Ishikawa (cell line): ENCODE measurements around the gene SLC44A1.

Experiments
- CEBPB ChIP-seq: IDR thresholded peaks from 2 replicates; pipeline ENCODE4 v1.6.1; 2012
- CREB1 ChIP-seq: IDR thresholded peaks from 2 replicates; pipeline ENCODE4 v1.6.1; 2012; ENCODE audit warnings: low read depth
- EGR1 ChIP-seq: IDR thresholded peaks from 2 replicates; pipeline ENCODE4 v1.6.1; 2012
- EP300 ChIP-seq: IDR thresholded peaks from 2 replicates; pipeline ENCODE4 v1.6.1; 2012; ENCODE audit warnings: borderline replicate concordance
- FOXM1 ChIP-seq: IDR thresholded peaks from 2 replicates; pipeline ENCODE4 v1.6.1; 2012; ENCODE audit warnings: low read depth, borderline replicate concordance
- MAX ChIP-seq: IDR thresholded peaks from 2 replicates; pipeline ENCODE4 v1.6.1; 2012
- NFIC ChIP-seq: IDR thresholded peaks from 2 replicates; pipeline ENCODE4 v1.6.1; 2012
- RAD21 ChIP-seq: IDR thresholded peaks from 2 replicates; pipeline ENCODE4 v1.6.1; 2012; ENCODE audit warnings: low read depth
- TAF1 ChIP-seq: IDR thresholded peaks from 2 replicates; pipeline ENCODE4 v1.6.1; 2012; ENCODE audit warnings: low read depth, mild to moderate bottlenecking
- TCF12 ChIP-seq: IDR thresholded peaks from 2 replicates; pipeline ENCODE4 v1.6.1; 2012; ENCODE audit warnings: low read depth
- TEAD4 ChIP-seq: IDR thresholded peaks from 2 replicates; pipeline ENCODE4 v1.6.1; 2012
- YY1 ChIP-seq: IDR thresholded peaks from 2 replicates; pipeline ENCODE4 v1.6.1; 2012; ENCODE audit warnings: low read depth
- ZBTB7A ChIP-seq: IDR thresholded peaks from 2 replicates; pipeline ENCODE4 v1.6.1; 2012; ENCODE audit warnings: low read depth
- TF ChIP-seq, protein P1 (sequence below): IDR thresholded peaks from 2 replicates; pipeline ENCODE4 v1.6.1; 2012
- TF ChIP-seq, protein P2 (sequence below): IDR thresholded peaks from 2 replicates; pipeline ENCODE4 v1.6.1; 2012; ENCODE audit warnings: low read depth, mild to moderate bottlenecking

SLC44A1 gene

DNA sequence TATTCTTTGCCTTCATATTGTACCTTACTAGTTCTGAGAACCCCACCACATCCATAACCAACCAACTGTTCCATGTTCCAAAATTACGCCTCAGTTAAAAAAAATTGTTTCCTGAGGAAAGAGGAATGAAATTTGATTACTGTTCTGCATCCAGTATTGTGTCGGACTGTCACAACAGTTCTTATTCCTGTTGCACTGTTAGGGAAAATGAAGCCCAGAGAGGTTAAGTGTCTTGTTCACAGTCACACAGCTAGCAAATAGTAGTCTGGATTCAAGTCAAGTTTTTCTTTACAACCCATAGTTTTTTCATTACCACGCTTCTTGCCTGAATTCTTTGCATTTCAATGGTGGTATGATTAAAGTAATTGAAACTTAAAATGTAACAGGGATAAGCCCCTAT is 207.7 kb downstream of the SLC44A1 start:
- TF ChIP-seq RAD21, result no peak
- no peak for TF ChIP-seq MAX
- TF ChIP-seq TEAD4, result no peak
- TF ChIP-seq TCF12, result no peak
- TF ChIP-seq ZBTB7A, result no peak
- TF ChIP-seq FOXM1, result no peak
- TF ChIP-seq, protein P1, sequence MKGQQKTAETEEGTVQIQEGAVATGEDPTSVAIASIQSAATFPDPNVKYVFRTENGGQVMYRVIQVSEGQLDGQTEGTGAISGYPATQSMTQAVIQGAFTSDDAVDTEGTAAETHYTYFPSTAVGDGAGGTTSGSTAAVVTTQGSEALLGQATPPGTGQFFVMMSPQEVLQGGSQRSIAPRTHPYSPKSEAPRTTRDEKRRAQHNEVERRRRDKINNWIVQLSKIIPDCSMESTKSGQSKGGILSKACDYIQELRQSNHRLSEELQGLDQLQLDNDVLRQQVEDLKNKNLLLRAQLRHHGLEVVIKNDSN, result no peak
- TF ChIP-seq YY1, result no peak
- TF ChIP-seq TAF1, result no peak

DNA sequence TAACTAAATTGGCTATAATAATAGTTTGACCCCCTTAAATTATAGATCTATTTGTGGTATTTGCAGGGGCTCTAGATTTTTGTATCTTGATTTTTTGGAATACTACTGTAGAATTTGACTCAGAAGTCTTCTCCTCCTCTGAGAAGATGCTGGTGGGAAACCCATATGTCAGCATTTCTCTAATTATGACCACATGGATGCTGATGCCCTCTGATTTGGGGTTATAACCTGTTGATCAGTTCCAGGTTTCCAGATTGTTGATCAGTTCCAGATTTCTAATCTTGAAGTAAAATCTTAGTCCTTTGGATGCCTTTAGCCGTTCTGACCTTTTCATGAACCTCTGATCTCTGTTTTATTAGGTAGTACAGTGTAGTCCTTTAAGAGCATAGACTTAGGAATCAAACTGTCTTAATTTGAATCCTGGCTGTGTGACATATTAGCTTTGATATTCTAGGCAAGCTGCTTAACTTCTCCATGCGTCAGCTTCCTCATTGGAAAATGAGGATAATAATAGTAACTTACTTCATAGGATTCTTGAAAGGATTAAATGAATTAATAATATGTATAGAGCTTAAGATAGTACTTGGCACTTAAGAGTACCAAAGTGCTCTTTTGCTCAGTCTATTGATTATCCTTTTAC is 211.5 kb downstream of the SLC44A1 start:
- TF ChIP-seq NFIC (no peak), FOXM1 (no peak)

DNA sequence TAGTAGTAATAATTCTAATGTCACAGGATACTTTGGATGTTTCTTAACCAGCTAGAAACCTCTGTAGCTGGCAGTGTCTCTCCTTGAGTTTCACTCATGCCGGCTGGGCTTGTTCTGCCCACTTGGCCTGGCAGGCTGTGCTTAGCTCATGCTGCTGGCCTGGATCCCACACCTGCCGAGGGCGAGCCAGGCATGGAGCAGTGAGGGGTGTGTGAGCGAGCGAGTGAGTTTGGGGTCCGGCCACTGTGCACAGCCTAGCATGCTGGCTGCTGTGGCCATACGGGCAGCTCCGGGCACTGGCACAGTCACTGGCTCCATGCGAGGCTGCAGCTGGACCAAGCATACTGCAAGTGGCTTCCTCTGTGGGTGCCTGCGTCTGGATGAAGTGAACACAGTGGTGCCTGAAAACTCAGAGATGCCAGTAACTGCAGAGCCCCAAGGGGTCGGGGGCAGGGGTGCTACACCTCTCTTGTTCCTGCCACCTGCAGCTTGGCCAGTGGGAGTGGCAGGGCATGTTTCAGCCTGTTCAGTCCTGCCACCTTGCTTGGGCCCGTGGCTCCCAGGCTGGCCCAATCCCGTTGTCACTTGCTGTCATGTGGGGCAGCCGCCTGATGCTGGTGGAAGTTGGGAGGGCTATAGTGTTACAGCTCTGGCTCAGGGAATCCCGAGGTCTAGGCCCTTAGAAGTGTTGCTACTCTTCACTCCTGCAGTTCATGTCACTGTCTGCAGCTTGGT is 213.3 kb downstream of the SLC44A1 start:
- TF ChIP-seq TAF1 (no peak), RAD21 (no peak), EGR1 (no peak), FOXM1 (no peak), CREB1 (no peak), EP300 (no peak), ZBTB7A (no peak), MAX (no peak), TCF12 (no peak), CEBPB (no peak), YY1 (no peak), NFIC (no peak), TEAD4 (no peak)
- TF ChIP-seq, protein P2, sequence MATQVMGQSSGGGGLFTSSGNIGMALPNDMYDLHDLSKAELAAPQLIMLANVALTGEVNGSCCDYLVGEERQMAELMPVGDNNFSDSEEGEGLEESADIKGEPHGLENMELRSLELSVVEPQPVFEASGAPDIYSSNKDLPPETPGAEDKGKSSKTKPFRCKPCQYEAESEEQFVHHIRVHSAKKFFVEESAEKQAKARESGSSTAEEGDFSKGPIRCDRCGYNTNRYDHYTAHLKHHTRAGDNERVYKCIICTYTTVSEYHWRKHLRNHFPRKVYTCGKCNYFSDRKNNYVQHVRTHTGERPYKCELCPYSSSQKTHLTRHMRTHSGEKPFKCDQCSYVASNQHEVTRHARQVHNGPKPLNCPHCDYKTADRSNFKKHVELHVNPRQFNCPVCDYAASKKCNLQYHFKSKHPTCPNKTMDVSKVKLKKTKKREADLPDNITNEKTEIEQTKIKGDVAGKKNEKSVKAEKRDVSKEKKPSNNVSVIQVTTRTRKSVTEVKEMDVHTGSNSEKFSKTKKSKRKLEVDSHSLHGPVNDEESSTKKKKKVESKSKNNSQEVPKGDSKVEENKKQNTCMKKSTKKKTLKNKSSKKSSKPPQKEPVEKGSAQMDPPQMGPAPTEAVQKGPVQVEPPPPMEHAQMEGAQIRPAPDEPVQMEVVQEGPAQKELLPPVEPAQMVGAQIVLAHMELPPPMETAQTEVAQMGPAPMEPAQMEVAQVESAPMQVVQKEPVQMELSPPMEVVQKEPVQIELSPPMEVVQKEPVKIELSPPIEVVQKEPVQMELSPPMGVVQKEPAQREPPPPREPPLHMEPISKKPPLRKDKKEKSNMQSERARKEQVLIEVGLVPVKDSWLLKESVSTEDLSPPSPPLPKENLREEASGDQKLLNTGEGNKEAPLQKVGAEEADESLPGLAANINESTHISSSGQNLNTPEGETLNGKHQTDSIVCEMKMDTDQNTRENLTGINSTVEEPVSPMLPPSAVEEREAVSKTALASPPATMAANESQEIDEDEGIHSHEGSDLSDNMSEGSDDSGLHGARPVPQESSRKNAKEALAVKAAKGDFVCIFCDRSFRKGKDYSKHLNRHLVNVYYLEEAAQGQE, result no peak
- TF ChIP-seq, protein P1, result no peak

DNA sequence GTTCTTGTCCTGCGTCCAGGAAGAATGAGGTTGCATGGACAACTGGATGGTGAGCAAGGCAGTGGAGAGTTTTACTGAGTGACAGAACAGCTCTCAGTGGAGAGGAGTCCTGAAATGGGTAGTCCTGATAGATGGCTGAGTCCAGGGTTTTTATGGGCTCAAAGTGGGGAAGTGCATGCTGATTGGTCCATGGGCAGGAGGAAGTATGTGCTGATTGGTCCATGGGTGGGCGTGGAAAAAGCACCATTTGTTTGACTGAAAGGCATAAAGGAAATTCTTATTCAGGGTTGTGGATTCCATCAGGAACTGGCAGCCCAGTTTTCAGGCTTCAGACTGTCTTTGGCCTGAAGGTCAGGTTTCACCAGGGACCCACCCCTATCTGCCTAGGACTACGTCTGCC is 214.0 kb downstream of the SLC44A1 start:
- TF ChIP-seq TCF12 (no peak), RAD21 (no peak), CEBPB (no peak), TAF1 (no peak), MAX (no peak), NFIC (no peak), EGR1 (no peak), FOXM1 (no peak), ZBTB7A (no peak), TEAD4 (no peak), CREB1 (no peak), YY1 (no peak), EP300 (no peak)
- TF ChIP-seq, protein P2, result no peak
- TF ChIP-seq, protein P1, result no peak

DNA sequence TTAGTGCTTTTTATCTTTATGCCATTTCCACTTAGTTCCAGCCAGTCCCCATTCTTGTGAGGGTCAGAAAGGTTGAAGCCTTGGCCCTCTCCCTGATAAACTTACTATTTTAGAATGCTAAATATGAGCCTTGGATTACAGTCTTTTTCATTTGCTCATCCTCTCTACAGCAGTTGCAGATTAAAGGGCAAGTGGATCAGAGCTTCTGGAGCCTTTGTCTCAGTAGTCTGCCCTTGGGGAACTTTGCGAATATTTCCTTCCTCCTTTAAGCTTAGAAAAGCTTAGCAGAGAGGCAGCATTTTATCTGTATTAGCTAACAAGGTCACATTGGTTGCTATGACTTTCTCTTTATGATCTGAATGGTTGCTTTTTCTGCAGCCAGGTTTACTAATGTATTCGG is 214.9 kb downstream of the SLC44A1 start:
- TF ChIP-seq MAX (no peak), TAF1 (no peak), CREB1 (no peak), EGR1 (no peak), ZBTB7A (no peak), CEBPB (no peak), NFIC (no peak), EP300 (no peak), RAD21 (no peak), YY1 (no peak), FOXM1 (no peak), TCF12 (no peak), TEAD4 (no peak)
- TF ChIP-seq, protein P2, result no peak
- TF ChIP-seq, protein P1, result no peak
